ENCODE data around the gene PLXDC1.

The PLXDC1 gene

DNA sequence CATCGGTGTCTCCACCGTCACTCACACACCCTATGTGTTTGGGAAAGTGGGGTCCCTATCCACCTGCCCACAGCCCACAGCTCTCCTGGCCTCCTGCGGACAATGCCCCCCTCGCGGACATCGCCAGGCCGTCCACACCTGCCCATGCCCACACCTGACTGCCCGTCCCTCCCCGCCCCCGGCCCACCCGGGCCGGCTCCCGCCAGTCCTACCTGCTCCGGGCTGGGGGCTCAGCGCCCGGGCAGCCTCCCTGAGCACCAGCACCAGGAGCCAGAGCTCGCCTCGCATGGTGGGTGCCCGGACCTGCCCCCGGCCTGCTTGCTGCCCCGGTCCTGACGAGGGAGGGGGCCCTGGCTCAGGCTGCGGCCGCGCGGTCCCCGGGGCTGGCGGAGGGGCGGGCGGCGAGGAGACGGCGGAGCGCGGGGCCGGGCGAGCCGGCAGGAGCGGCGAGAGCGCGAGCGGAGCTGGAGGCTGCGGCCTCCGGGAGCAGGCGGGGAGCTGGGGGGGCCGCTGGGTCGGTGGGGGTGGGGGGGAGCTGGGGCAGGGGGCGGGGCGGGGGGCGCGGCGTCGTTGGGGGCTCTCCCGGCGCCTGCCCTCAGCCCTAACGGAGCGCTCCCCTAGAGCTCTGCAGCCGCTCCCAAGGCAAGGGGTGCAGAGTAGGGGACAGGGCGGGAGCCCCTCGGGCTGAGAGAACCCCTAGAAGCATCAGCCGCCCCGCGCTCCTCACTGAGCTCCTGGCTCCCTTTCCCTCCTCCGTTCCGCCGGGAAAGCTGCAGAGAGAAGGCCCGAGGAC is at the start of gene PLXDC1:
PLXDC1 (minus strand) TSS at position 488 of the 793 bp plus-strand sequence; CDS start at position 288, 200 bp downstream.
- H3K27me3 Mint-ChIP-seq: peaks cover 13% of the 10 kb centered on the region

DNA sequence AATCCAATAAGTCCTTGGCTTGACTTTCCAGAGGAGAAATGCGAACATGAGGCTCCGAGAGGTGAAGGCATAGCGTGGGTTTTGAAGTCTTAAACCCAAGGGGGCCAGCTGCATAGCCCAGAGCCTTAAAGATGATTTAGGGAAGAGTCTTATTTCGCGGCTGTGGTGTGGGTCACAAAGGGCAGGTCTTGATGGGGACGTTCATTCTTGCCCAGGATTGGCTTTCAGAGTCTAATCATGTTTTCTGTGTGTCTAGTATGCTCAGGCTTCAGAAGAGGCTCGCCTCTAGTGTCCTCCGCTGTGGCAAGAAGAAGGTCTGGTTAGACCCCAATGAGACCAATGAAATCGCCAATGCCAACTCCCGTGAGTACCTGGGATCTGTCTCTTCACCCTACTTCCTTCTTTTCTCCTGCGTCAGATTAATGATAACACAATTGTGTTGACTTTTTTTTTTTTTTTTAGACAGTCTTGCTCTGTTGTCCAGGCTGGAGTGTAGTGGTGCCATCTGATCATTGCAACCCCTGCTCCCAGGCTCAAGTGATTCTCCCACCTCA is 49.6 kb upstream of the PLXDC1 start:
- Mint-ChIP-seq H3K27ac (peak overlapping the region; percentile 97), H3K36me3 (ENCODE audit: low read depth) (peaks cover 53% of the 10 kb centered on the region), H3K9me3 (no peaks in the 10 kb centered on the region), H3K27me3 (no peaks in the 10 kb centered on the region), H3K4me1 (ENCODE audit: low read depth) (peaks cover 63% of the 10 kb centered on the region), H3K4me3 (peak overlapping the region; percentile 85)

More for the DNA sequence above, at the start of gene PLXDC1:
- Mint-ChIP-seq H3K4me3 (peak within 1 kb of the TSS; percentile 96), H3K36me3 (ENCODE audit: low read depth) (peaks cover 6% of the 10 kb centered on the region), H3K9me3 (no peaks in the 10 kb centered on the region), H3K4me1 (ENCODE audit: low read depth) (peaks cover 44% of the 10 kb centered on the region), H3K27ac (peak within 1 kb of the TSS; percentile 26)

DNA sequence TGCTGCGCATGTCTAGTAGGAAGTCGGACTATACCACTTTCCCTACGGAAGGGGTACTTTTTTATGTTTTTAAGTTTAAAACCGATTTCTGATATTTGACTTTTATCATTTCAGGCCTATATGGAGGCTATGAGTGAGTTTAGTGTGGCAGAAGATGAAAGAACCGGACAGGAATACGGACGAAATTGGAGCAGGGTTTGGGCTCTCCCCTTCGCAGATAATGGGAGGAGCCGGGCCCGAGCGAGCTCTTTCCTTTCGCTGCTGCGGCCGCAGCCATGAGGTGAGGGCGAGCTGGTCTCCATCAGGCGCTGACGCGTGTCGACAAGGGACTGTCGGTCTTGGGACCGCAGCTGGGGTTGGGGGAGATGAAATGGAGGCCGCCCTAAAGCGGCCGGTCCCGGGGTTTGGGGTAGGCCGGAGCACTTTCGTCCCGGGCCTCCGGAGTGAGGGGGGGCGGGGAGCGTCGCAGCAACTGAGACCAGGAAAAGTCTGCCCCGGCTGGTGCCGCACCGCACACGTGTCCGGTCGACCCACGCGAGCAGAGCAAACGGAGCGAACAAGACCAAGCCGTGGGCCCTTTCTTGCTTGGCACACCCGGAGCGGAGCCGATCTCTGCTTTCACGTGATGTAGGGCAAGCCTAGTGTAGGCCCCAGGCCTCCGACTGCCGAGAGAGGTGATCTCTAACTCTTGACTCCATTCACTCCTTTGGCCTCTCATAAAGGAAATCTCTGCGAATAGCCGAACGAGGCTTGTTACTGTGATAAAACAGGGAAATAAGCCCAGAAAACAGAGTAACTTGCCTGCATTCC is 48.8 kb upstream of the PLXDC1 start, which contains the start of gene RPL19:
RPL19 (plus strand) TSS at position 214 of the 810 bp plus-strand sequence; CDS start at position 276, 62 bp downstream.
- Mint-ChIP-seq H3K4me1 (ENCODE audit: low read depth) (peaks cover 69% of the 10 kb centered on the region), H3K36me3 (ENCODE audit: low read depth) (peaks cover 53% of the 10 kb centered on the region), H3K4me3 (peak within 1 kb of the TSS; percentile 85), H3K9me3 (no peaks in the 10 kb centered on the region), H3K27me3 (no peaks in the 10 kb centered on the region), H3K27ac (peak within 1 kb of the TSS; percentile 97)

DNA sequence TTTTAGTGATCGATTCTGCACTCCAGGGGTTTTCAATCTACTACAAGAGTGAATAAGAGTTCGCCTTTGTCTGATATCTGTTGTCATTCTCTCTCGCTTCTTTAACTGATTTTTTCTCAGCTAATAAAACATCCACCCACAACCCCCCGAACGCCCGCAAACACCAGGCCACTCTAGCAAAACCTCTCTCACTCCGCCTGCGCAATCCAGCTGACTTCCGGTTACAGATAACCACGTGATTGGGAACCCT is 48.3 kb upstream of the PLXDC1 start:
- Mint-ChIP-seq H3K36me3 (ENCODE audit: low read depth) (peaks cover 49% of the 10 kb centered on the region), H3K27me3 (no peaks in the 10 kb centered on the region), H3K9me3 (no peaks in the 10 kb centered on the region), H3K4me3 (peak overlapping the region; percentile 85), H3K27ac (peak overlapping the region; percentile 97), H3K4me1 (ENCODE audit: low read depth) (peaks cover 66% of the 10 kb centered on the region)

DNA sequence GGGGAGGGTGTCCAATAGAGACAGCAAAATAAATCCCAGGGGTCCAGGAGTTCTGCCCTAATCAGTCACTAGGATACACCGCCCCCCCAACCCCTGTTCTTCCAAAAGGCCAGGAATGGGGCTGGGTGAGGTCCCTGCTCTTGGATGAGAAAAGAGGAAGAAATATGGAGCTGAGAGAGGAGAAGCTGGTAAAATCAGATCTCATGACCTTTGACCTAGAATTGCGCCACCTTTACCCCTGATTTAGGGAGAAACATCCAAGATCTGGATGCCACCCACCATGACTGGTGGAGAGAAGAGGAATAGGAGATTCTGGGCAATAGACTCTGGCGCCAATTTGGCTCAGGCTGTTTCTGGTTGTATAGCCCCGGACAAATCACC is 46.7 kb upstream of the PLXDC1 start:
- Mint-ChIP-seq H3K27me3 (no peaks in the 10 kb centered on the region), H3K4me1 (ENCODE audit: low read depth) (peaks cover 56% of the 10 kb centered on the region), H3K4me3 (peak overlapping the region; percentile 85), H3K36me3 (ENCODE audit: low read depth) (peaks cover 40% of the 10 kb centered on the region), H3K9me3 (no peaks in the 10 kb centered on the region), H3K27ac (peak overlapping the region; percentile 78)

DNA sequence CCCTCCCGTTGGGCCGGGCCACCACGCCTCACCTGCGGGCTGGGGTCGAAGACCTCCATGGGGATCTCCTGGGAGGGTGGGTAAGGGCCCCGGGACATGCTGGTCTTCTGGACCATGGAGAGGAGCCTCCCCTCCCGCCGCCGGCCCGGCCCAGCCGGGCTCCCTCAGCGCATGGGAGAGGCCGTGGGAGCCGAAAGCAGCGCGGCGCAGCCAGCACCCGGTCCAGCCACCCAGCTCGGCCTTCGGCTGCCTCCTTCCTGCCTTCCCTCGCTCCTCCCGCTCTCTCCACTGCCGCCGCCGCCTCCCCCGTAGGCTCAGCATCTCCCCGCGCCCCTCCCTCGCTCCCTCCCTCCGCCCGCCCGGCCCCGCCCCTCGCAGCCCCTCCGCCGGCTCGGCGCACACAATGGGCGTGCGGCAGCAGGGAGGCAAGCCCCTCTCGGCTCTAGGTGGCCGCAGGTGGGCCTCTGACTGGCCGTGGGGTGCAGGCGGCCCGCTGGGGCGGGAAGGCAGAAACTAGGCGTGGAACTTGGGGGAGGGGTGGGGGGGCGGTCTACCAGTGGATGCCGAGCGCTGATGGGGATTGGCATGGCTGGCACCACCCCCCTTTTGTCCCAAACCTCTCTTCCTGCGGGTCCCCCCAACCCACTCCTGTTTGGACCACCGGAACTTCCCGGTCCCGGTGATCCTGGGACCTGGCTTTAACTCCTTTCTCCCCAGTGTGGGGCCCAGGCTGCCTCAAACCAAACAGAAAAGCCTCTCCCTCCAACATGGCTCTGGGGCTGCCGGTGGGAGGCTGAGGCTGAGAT is 46.1 kb upstream of the PLXDC1 start, which contains the start of gene CACNB1:
CACNB1 (minus strand) TSS at position 290 of the 806 bp plus-strand sequence; CDS start at position 116, 174 bp downstream.
- H3K36me3 Mint-ChIP-seq (ENCODE audit: low read depth): peaks cover 38% of the 10 kb centered on the region
- H3K27ac Mint-ChIP-seq: peak within 1 kb of the TSS; percentile 78
- peak within 1 kb of the TSS; percentile 85 for H3K4me3 Mint-ChIP-seq
- H3K9me3 Mint-ChIP-seq: no peaks in the 10 kb centered on the region
- H3K4me1 Mint-ChIP-seq (ENCODE audit: low read depth): peaks cover 51% of the 10 kb centered on the region
- H3K27me3 Mint-ChIP-seq: no peaks in the 10 kb centered on the region

DNA sequence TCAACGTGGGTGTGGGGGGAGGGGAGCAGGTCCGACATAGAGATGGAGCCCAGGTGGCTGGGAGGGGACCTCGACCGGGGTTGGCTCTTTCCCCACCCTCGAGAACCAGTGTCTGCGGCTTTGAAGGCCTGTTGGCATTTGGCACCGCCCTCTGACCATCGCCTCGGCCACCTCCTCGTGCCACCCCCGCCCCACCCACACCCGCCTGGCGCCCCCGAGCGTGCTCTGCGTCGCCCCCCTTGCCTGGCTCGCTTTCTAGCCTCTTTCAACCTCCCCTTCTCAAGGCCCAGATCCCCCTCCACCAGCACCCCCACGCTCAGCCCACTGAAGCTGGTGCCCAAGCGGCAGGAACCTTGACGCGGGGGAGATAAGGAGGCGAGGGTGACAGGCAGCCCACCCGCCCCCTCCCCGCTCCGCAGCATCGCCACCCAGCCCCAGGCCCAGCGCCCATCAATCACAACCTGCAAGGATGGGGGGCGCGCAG is 45.4 kb upstream of the PLXDC1 start:
- Mint-ChIP-seq H3K9me3 (no peaks in the 10 kb centered on the region), H3K4me3 (peak overlapping the region; percentile 85), H3K27ac (no peak overlapping the region), H3K4me1 (ENCODE audit: low read depth) (peaks cover 44% of the 10 kb centered on the region), H3K27me3 (no peaks in the 10 kb centered on the region), H3K36me3 (ENCODE audit: low read depth) (peaks cover 34% of the 10 kb centered on the region)

DNA sequence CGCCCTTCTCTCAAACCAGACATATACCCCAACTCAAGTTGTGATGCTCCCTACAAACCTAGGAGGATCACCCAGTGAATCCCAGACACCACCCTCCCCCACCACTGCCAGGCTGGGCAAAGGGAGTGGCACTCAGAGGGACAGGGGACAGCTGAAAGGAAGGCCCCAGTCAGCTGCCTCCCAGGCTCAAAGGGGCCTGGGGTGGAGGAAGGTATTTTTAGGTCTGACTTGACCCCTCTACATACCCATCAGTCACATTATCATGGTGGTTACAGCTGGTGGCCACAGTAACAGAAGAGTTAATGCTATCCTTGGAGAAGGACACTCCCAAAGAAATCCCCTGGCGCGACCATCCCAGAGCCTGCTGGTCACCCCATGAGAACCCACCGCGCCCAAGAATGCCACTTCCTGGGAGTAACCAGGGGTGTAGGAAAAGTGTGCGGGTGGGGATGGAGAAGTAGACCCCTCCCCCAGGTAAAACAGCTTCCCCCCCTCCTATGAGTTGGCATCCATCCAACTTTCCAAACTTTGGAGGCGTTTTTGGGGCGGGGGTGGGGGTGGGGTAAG is 44.9 kb upstream of the PLXDC1 start:
- no peaks in the 10 kb centered on the region for H3K9me3 Mint-ChIP-seq
- peaks cover 29% of the 10 kb centered on the region for H3K36me3 Mint-ChIP-seq (ENCODE audit: low read depth)
- H3K4me1 Mint-ChIP-seq (ENCODE audit: low read depth): peaks cover 40% of the 10 kb centered on the region
- H3K4me3 Mint-ChIP-seq: peak overlapping the region; percentile 85
- H3K27me3 Mint-ChIP-seq: no peaks in the 10 kb centered on the region
- H3K27ac Mint-ChIP-seq: peak overlapping the region; percentile 40

DNA sequence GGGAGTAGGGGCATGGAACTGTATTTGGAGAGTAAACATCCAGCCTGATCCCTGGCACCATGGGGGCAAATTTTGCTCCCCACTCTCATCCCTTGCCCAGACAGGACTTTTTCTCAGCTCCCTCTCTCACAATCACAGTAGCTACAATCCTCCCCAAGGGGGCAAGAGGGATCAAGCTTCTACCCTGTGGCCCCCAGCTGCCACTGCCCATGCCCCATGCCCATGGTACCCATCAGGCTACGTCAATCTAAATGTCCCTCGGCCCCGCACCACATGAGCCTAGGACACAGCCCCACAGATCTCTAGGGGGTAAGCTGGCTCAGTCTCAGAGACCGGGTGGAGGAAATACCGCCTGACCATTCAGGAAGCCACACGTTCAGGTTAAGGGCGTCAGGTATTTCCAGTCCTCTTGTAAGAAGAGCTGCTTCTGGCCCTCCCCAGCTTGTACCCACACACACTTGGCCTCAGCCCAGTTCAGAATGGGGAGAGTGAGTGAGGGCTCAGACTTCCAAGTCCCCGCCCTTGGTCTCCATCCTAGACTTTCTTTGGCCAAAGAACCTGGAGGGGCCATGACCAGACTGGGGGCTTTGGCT is 44.2 kb upstream of the PLXDC1 start:
- H3K4me1 Mint-ChIP-seq (ENCODE audit: low read depth): peaks cover 37% of the 10 kb centered on the region
- H3K36me3 Mint-ChIP-seq (ENCODE audit: low read depth): peaks cover 22% of the 10 kb centered on the region
- H3K9me3 Mint-ChIP-seq: no peaks in the 10 kb centered on the region
- H3K4me3 Mint-ChIP-seq: peak overlapping the region; percentile 20
- H3K27me3 Mint-ChIP-seq: no peaks in the 10 kb centered on the region
- H3K27ac Mint-ChIP-seq: peak overlapping the region; percentile 52

DNA sequence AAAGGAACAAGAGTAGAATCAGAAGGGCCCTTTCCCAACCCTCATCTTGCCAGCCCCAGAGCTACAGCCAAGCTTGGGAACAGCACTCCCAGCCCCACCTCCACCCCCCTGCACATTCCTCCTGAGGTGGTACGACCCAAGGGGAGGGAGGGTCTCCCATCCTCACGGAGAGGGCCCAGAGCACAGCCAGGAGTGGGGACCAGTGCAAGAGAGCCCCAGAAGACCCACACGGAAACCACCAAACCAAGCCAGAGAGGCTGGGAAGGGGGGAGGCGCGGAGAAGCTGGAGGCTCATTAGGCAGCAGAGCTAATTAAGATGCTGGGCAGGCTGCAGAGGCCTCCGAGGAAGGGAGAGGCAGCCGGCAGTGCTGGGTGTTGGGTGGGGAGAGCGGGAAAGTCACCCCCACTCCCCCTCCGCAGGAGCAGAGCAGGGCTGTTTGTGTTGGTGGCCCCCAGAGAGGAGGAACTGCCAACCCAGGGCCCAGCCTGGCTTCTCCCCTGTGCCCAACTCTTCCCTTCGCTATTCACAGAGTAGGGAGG is 43.6 kb upstream of the PLXDC1 start:
- no peaks in the 10 kb centered on the region for H3K9me3 Mint-ChIP-seq
- H3K4me1 Mint-ChIP-seq (ENCODE audit: low read depth): peaks cover 36% of the 10 kb centered on the region
- no peak overlapping the region for H3K27ac Mint-ChIP-seq
- peaks cover 16% of the 10 kb centered on the region for H3K36me3 Mint-ChIP-seq (ENCODE audit: low read depth)
- no peaks in the 10 kb centered on the region for H3K27me3 Mint-ChIP-seq
- no peak overlapping the region for H3K4me3 Mint-ChIP-seq

DNA sequence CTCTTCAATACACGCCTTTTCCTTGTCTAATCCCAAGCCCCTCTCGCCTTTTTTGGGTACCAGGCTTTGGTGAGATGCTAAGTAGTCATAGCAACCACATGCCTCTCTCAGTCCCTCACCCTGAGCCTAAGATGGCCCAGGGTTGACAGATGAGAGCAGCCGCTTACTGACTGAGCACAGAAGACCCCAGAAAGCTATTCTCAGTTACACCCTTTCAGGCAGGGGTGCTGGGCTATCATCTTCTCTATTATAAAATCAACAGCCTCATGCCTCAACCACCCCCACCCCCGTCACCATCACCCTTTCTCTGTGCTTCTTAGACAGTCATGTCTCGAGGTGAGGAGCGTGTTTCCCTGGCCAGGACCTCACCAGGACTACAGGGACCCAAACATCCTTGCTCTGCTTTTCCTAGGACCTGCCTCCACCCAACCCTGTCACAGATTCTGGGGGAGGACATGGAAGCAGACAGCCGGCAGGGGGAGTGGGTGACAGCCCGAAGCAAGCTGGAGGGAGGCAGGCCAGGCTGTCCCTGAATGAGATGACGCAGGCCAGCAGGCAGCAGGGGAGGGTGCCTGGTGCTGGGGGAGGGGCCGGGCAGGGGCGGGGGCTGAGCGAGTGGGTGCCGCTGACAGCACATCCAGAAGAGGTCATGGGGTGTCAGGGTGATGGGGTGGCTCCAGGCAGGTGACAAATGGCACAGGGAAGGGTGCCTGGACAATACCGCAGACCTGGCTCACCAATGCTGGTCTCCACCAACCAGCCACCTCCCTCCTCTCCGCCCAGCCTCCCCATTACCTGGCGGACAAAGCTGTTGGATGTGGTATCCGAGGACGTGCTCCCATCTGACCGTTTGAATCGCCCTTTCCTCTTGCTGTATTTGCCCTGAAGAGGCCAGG is 42.9 kb upstream of the PLXDC1 start:
- Mint-ChIP-seq H3K4me3 (no peak overlapping the region), H3K36me3 (ENCODE audit: low read depth) (peaks cover 14% of the 10 kb centered on the region), H3K4me1 (ENCODE audit: low read depth) (peaks cover 29% of the 10 kb centered on the region), H3K27me3 (no peaks in the 10 kb centered on the region), H3K27ac (no peak overlapping the region), H3K9me3 (no peaks in the 10 kb centered on the region)

DNA sequence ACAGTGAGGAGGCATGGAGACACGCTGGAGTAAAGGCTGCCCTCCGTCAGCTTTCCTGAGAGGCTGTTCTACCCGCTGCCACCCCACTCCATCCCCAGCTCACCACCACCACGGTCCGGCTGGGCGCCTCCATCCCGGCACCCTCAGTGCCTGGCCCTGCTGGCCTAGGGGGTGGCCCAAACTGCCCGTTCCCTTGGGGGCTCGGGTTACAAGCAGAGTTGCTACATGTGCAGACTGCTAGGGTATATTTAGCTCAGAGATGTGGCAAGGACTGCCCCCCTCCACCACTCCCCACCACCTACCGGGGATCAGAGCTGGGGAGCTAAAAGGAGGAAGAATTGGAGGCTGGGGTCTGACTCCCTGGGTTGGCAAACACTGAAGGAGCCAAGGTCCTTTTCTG is 41.9 kb upstream of the PLXDC1 start:
- no peak overlapping the region for H3K4me3 Mint-ChIP-seq
- H3K27ac Mint-ChIP-seq: no peak overlapping the region
- H3K36me3 Mint-ChIP-seq (ENCODE audit: low read depth): peaks cover 14% of the 10 kb centered on the region
- H3K9me3 Mint-ChIP-seq: no peaks in the 10 kb centered on the region
- H3K4me1 Mint-ChIP-seq (ENCODE audit: low read depth): peaks cover 19% of the 10 kb centered on the region
- H3K27me3 Mint-ChIP-seq: no peaks in the 10 kb centered on the region

DNA sequence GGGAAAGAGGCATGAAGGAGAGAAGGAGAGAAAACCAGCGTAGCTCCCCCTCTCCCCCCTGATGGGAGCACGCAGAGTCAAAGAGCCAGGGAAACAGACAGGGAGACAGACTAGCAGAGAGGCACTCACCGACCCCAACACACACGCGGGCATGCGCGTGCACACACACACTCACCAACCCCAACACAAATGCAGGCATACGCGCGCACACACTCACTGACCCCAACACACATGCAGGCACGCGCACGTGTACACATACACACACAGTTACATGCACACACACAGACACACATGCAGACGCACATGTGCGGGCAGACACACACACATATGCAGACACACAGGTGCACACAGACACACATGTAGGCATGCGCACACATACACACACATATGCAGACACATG is 41.5 kb upstream of the PLXDC1 start:
- Mint-ChIP-seq H3K36me3 (ENCODE audit: low read depth) (peaks cover 14% of the 10 kb centered on the region), H3K4me1 (ENCODE audit: low read depth) (peaks cover 14% of the 10 kb centered on the region), H3K9me3 (no peaks in the 10 kb centered on the region), H3K27me3 (no peaks in the 10 kb centered on the region), H3K27ac (peak overlapping the region; percentile 6), H3K4me3 (no peak overlapping the region)
